Neural progenitor cell (in vitro differentiated cells): ENCODE measurements around the gene MAP2K7.

Source experiments
- EZH2 ChIP-seq: fragments of 200-600 bp; sonication (generic); IDR thresholded peaks from 2 replicates; pipeline ENCODE4 v1.6.1; 2017; ENCODE audit warnings: antibody characterized with exemption, mild to moderate bottlenecking, moderate library complexity
- EZH2phosphoT487 ChIP-seq: fragments of 200-600 bp; sonication (generic); IDR thresholded peaks from 2 replicates; pipeline ENCODE4 v1.6.1; 2017; ENCODE audit warnings: antibody characterized with exemption
- TF ChIP-seq, protein P1 (sequence below): fragments of 200-600 bp; sonication (generic); IDR thresholded peaks from 2 replicates; pipeline ENCODE4 v1.5.1; 2017; ENCODE audit warnings: antibody characterized with exemption, mild to moderate bottlenecking

DNA sequence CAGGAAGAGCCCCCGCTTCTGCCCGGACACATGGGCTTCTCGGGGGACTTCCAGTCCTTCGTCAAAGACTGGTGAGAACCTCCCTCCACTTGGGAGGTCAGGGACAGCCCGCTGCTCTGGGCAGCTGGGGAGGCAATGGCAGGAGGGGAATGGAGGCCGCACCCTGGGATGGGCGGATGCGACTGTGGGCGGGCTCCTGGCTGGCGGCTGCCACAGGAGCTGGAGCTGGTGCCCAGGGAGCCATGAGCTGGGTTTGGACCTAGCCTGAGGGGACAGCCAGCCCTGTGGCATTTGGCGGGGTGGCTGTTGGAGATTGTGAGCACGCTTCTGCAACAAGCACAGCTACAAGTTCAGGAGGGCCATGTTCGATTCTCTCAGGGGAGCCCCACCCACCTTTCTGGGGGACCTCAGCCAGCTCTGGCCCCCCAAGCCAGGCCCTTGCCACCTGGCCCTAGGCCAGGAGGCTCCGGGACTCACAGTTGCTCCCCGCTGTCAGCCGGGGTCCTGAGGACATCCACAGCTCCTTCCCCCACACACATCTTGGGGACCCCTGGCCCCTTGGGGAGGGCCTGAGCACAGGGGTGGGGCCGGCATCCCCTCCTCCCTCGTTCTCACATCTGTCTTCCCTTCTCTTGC is 7.9 kb downstream of the MAP2K7 start:
- TF ChIP-seq, protein P1, sequence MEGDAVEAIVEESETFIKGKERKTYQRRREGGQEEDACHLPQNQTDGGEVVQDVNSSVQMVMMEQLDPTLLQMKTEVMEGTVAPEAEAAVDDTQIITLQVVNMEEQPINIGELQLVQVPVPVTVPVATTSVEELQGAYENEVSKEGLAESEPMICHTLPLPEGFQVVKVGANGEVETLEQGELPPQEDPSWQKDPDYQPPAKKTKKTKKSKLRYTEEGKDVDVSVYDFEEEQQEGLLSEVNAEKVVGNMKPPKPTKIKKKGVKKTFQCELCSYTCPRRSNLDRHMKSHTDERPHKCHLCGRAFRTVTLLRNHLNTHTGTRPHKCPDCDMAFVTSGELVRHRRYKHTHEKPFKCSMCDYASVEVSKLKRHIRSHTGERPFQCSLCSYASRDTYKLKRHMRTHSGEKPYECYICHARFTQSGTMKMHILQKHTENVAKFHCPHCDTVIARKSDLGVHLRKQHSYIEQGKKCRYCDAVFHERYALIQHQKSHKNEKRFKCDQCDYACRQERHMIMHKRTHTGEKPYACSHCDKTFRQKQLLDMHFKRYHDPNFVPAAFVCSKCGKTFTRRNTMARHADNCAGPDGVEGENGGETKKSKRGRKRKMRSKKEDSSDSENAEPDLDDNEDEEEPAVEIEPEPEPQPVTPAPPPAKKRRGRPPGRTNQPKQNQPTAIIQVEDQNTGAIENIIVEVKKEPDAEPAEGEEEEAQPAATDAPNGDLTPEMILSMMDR = no peak
- no peak for TF ChIP-seq EZH2
- no peak for TF ChIP-seq EZH2phosphoT487
